Gastrocnemius medialis (tissue), 4 donors: ENCODE measurements around the gene NACC1. TPM values are rescaled to one million over a fixed set of nuclear protein-coding genes. Genes with fewer than 3 reads are reported as not detected.

Experiments
- ATAC-seq, 2 donors: fragments of 150-250 bp; one replicate each; pipeline ENCODE4 v1.9.1; 2016
- DNase-seq, 2 donors: peaks; one replicate each; pipeline ENCODE4 v3.0.0-alpha.2; 2019
- H3K27ac ChIP-seq, 4 donors: fragments of 200-600 bp; sonication (generic); 1 replicate in 1 of 4; 2 replicates in 3 of 4; pipeline ENCODE4 v1.5.1; 2016 to 2018; ENCODE audit warnings: mild to moderate bottlenecking in 2 of 4, moderate library complexity in 1 of 4
- H3K27me3 ChIP-seq, 3 donors: fragments of 200-600 bp; sonication (generic) in 2 of 3; 1 replicate in 1 of 3; 2 replicates in 2 of 3; pipeline versions ENCODE4 v1.5.1 to v1.6.0; 2016 to 2019; ENCODE audit warnings: mild to moderate bottlenecking in 1 of 3, moderate library complexity in 1 of 3
- H3K36me3 ChIP-seq, 2 donors: fragments of 200-600 bp; sonication (generic) in 1 of 2; one replicate each; pipeline ENCODE4 v1.5.1; 2017 to 2018
- H3K4me1 ChIP-seq, 2 donors: fragments of 200-600 bp; sonication (generic) in 1 of 2; one replicate each; pipeline ENCODE4 v1.5.1; 2016 to 2017; ENCODE audit warnings: mild to moderate bottlenecking in 2 of 2
- H3K4me3 ChIP-seq, 4 donors: fragments of 200-600 bp; sonication (generic) in 3 of 4; 1 replicate in 1 of 4; 2 replicates in 3 of 4; pipeline ENCODE4 v1.5.1; 2016 to 2019; ENCODE audit warnings: mild to moderate bottlenecking in 2 of 4
- H3K9me3 ChIP-seq, 3 donors: fragments of 200-600 bp; sonication (generic) in 2 of 3; 1 replicate in 1 of 3; 2 replicates in 2 of 3; pipeline ENCODE4 v1.5.1; 2016 to 2019
- POLR2A ChIP-seq, 2 donors: fragments of 450-650 bp; IDR thresholded peaks; one replicate each; pipeline ENCODE4 v1.6.1; 2017; ENCODE audit warnings: antibody characterized with exemption in 2 of 2, mild to moderate bottlenecking in 2 of 2, moderate library complexity in 2 of 2
- in situ Hi-C, 4 donors: fragments of 200-750 bp; cut with MboI; loops; one replicate each; pipeline versions ENCODE4 v1.15.0 to v1.8.0; 2017; ENCODE audit warnings: low sequenced_read_pairs in 4 of 4
- intact Hi-C: fragments of 100-400 bp; cut with DNase I; formaldehyde crosslinking; loops from one replicate; pipeline ENCODE4 v1.15.1; 2023; ENCODE audit warnings: low total_unique reads
- total RNA-seq, 4 donors: library from RNA; depleted of rRNA; stranded (reverse); fragments of >200 nt; gene quantifications; one replicate each; pipeline versions ENCODE4 v1.1.0 to v1.2.3, GENCODE V29; 2016
- TF ChIP-seq, protein P1 (sequence below), 5 experiments: fragments of 450-650 bp in 3 of 5; fragments of 200-600 bp in 2 of 5; sonication (generic) in 2 of 5; IDR thresholded peaks in 4 of 5; conservative IDR thresholded peaks in 1 of 5; 1 replicate in 4 of 5; 2 replicates in 1 of 5; pipeline ENCODE4 v1.5.1; 2016 to 2019; ENCODE audit warnings: antibody characterized with exemption in 5 of 5, mild to moderate bottlenecking in 3 of 5, moderate library complexity in 3 of 5

Gene NACC1
- total RNA-seq, 4 donors from 2014 or later, result 36.3 to 81.3 (median 49.4) TPM

DNA sequence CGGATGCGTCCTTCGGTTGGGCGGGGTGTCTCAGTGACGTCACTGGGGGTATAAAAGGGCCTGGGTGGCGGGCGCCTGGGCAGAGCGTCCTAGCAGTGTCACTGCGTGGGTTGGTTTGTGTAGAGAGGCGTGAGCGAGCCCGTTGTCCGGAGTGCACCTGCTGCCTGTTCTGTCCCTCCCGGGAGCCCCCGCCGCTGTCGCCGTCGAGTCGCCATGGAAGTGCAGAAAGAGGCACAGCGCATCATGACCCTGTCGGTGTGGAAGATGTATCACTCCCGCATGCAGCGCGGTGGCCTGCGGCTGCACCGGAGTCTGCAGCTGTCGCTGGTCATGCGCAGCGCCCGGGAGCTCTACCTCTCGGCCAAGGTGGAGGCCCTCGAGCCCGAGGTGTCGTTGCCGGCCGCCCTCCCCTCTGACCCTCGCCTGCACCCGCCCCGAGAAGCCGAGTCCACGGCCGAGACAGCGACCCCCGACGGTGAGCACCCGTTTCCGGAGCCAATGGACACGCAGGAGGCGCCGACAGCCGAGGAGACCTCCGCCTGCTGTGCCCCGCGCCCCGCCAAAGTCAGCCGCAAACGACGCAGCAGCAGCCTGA, 35.0 kb downstream of the NACC1 start:
- in situ Hi-C loops (no loop called here), intact Hi-C loops (loop anchor here (5.0 kb wide), 5 partner anchors 54 to 1409 kb away; partner anchors contain the start of gene JUNB)
- DNase-seq (peak; percentile 89 to 92), ATAC-seq (peak; percentile 48 to 54)
- H3K9me3 ChIP-seq, result no peaks in the 10 kb centered on the region
- peaks cover 0 to 25% (median 14%) of the 10 kb centered on the region in 3 donors for H3K27me3 ChIP-seq
- TF ChIP-seq POLR2A (IDR thresholded peaks at IDR 0.05), result peak; percentile 98 to 99
- TF ChIP-seq, protein P1, sequence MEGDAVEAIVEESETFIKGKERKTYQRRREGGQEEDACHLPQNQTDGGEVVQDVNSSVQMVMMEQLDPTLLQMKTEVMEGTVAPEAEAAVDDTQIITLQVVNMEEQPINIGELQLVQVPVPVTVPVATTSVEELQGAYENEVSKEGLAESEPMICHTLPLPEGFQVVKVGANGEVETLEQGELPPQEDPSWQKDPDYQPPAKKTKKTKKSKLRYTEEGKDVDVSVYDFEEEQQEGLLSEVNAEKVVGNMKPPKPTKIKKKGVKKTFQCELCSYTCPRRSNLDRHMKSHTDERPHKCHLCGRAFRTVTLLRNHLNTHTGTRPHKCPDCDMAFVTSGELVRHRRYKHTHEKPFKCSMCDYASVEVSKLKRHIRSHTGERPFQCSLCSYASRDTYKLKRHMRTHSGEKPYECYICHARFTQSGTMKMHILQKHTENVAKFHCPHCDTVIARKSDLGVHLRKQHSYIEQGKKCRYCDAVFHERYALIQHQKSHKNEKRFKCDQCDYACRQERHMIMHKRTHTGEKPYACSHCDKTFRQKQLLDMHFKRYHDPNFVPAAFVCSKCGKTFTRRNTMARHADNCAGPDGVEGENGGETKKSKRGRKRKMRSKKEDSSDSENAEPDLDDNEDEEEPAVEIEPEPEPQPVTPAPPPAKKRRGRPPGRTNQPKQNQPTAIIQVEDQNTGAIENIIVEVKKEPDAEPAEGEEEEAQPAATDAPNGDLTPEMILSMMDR (IDR thresholded peaks at IDR 0.05 in 4 of 5, conservative IDR thresholded peaks at IDR 0.05 in 1 of 5), result peak in 2 of 5 experiments; percentile 9 to 15
- no peaks in the 10 kb centered on the region for H3K36me3 ChIP-seq
- peak overlapping the region; percentile 56 to 94 (median 91) for H3K4me3 ChIP-seq
- peaks cover 31 to 44% of the 10 kb centered on the region in 2 donors for H3K4me1 ChIP-seq
- peak overlapping the region; percentile 96 to 99 (median 98) for H3K27ac ChIP-seq

GRCh38 chr19:13153569-13154240, 35.6 kb downstream of the NACC1 start:
- ATAC-seq, result no peak
- no peaks in the 10 kb centered on the region for H3K9me3 ChIP-seq
- H3K4me1 ChIP-seq, result peaks cover 28 to 40% of the 10 kb centered on the region in 2 donors
- in situ Hi-C loops, result no loop called here
- intact Hi-C loops, result loop anchor here (5.0 kb wide), 5 partner anchors 54 to 1409 kb away; partner anchors contain the start of gene JUNB
- TF ChIP-seq, protein P1 (IDR thresholded peaks at IDR 0.05 in 4 of 5, conservative IDR thresholded peaks at IDR 0.05 in 1 of 5), result no peak
- no peak for TF ChIP-seq POLR2A (IDR thresholded peaks at IDR 0.05)
- no peak for DNase-seq
- H3K27me3 ChIP-seq, result peaks cover 0 to 25% (median 14%) of the 10 kb centered on the region in 3 donors
- H3K36me3 ChIP-seq, result no peaks in the 10 kb centered on the region
- H3K27ac ChIP-seq, result peak overlapping the region; percentile 96 to 99 (median 98)
- H3K4me3 ChIP-seq, result peak overlapping the region; percentile 56 to 94 (median 91)

DNA sequence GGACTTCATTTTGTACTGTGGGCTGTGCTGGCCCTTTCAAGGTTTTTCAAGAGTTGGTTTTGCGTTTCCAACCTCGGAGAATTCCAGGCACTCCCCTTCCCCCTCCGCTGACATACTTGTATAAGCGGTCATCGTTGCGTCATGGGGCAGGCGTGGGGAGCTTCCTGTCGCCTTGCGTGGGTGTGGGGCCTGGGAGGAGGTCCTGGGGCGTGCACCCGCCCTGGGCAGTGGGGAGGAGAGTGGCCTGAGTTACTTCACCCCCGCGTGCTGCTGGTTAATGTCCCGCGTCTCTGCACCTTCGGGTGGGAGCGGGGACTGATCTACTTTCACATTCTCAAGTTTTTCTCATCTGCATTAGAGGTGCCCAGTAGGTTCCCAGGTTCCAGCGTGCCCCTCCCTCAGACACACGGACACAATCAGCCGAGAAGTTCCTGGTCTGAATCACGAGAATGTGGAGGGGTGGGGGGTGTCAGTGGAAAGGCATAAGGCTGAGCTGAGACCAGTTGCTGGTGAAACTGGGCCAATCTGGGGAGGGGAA, 36.2 kb downstream of the NACC1 start:
- ATAC-seq (no peak), DNase-seq (peak; percentile 75 to 87)
- TF ChIP-seq, protein P1 (IDR thresholded peaks at IDR 0.05 in 4 of 5, conservative IDR thresholded peaks at IDR 0.05 in 1 of 5), result no peak
- peak; percentile 57 to 66 for TF ChIP-seq POLR2A (IDR thresholded peaks at IDR 0.05)
- Histone ChIP-seq H3K27me3 (peaks cover 0 to 25% (median 14%) of the 10 kb centered on the region in 3 donors), H3K4me3 (peak overlapping the region; percentile 56 to 94 (median 91)), H3K9me3 (no peaks in the 10 kb centered on the region), H3K36me3 (no peaks in the 10 kb centered on the region), H3K27ac (peak overlapping the region; percentile 96 to 99 (median 98)), H3K4me1 (peaks cover 22 to 34% of the 10 kb centered on the region in 2 donors)
- intact Hi-C loops, result loop anchor here (5.0 kb wide), 5 partner anchors 53 to 1408 kb away; partner anchors contain the start of gene JUNB
- in situ Hi-C loops, result no loop called here

- in situ Hi-C loops (no loop called here), intact Hi-C loops (loop anchor here (5.0 kb wide), 5 partner anchors 52 to 1407 kb away; partner anchors contain the start of gene JUNB)
- TF ChIP-seq, protein P1 (IDR thresholded peaks at IDR 0.05 in 4 of 5, conservative IDR thresholded peaks at IDR 0.05 in 1 of 5), result no peak
- TF ChIP-seq POLR2A (IDR thresholded peaks at IDR 0.05), result no peak
- ATAC-seq (no peak), DNase-seq (peak in 1 of 2 donors; percentile 39)
- H3K9me3 ChIP-seq, result no peaks in the 10 kb centered on the region
- peak overlapping the region; percentile 56 to 94 (median 91) for H3K4me3 ChIP-seq
- peaks cover 0 to 25% (median 14%) of the 10 kb centered on the region in 3 donors for H3K27me3 ChIP-seq
- H3K27ac ChIP-seq, result peak overlapping the region; percentile 96 to 99 (median 98)
- no peaks in the 10 kb centered on the region for H3K36me3 ChIP-seq
- H3K4me1 ChIP-seq, result peaks cover 21 to 29% of the 10 kb centered on the region in 2 donors
Observed at GRCh38 chr19:13154911-13155471, 36.9 kb downstream of the NACC1 start.
